WERI-Rb-1 (cell line): Measurements from ENCODE around the gene HFM1.
"Not testable (repeated sequence)": the region's sequence is repeated elsewhere in the genome, so short reads cannot be mapped to it uniquely, and the experiment has no call there.

Source experiments
- DNase-seq: peaks from one replicate; pipeline ENCODE4 v3.0.0-alpha.2; 2020
- H3K27ac ChIP-seq: fragments of 250-450 bp; sonication (Bioruptor Pico); 2 replicates; pipeline ENCODE4 v1.5.1; 2020; ENCODE audit warnings: mild to moderate bottlenecking, moderate library complexity
- H3K27me3 ChIP-seq: fragments of 250-450 bp; sonication (Bioruptor Pico); 2 replicates; pipeline ENCODE4 v1.5.1; 2021; ENCODE audit warnings: mild to moderate bottlenecking, low read depth, moderate library complexity; ENCODE audit not compliant: insufficient read depth, severe bottlenecking
- H3K36me3 ChIP-seq: fragments of 250-450 bp; sonication (Bioruptor Pico); 2 replicates; pipeline ENCODE4 v1.5.1; 2020; ENCODE audit warnings: mild to moderate bottlenecking, moderate library complexity
- H3K4me3 ChIP-seq: 2 replicates; pipeline ENCODE4 v1.5.1; 2011; ENCODE audit warnings: low read depth, mild to moderate bottlenecking, control low read depth, low read length
- H3K9me3 ChIP-seq: fragments of 250-450 bp; sonication (Bioruptor Pico); 2 replicates; pipeline ENCODE4 v1.5.1; 2021; ENCODE audit warnings: mild to moderate bottlenecking, moderate library complexity; ENCODE audit not compliant: severe bottlenecking
- TF ChIP-seq, protein P1 (sequence below): IDR thresholded peaks from 2 replicates; pipeline ENCODE4 v1.5.1; 2011; ENCODE audit warnings: low read depth, mild to moderate bottlenecking, control low read depth, inconsistent platforms, low read length

The HFM1 gene

DNA sequence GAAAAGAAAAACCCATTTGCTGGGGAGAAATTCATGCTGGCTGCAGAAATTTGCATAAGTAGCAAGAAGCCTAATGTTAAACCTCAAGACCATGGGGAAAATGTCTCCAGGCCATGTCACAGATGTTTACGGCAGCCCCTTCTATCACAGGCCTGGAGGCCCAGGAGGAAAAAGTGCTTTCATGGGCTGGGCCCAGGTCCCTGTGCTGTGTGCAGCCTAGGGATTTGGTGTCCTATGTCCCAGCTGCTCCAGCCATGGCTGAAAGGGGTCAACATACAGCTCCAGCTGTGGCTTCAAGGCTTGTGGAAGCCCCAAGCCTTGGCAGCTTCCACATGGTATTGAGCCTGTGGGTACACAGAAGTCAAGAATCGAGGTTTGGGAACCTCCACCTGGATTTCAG is 93.0 kb downstream of the HFM1 start:
- TF ChIP-seq, protein P1, sequence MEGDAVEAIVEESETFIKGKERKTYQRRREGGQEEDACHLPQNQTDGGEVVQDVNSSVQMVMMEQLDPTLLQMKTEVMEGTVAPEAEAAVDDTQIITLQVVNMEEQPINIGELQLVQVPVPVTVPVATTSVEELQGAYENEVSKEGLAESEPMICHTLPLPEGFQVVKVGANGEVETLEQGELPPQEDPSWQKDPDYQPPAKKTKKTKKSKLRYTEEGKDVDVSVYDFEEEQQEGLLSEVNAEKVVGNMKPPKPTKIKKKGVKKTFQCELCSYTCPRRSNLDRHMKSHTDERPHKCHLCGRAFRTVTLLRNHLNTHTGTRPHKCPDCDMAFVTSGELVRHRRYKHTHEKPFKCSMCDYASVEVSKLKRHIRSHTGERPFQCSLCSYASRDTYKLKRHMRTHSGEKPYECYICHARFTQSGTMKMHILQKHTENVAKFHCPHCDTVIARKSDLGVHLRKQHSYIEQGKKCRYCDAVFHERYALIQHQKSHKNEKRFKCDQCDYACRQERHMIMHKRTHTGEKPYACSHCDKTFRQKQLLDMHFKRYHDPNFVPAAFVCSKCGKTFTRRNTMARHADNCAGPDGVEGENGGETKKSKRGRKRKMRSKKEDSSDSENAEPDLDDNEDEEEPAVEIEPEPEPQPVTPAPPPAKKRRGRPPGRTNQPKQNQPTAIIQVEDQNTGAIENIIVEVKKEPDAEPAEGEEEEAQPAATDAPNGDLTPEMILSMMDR, result no peak
- no peak for DNase-seq
- no peaks in the 10 kb centered on the region for H3K9me3 ChIP-seq
- no peak overlapping the region for H3K27ac ChIP-seq
- H3K4me3 ChIP-seq, result no peak overlapping the region
- no peaks in the 10 kb centered on the region for H3K36me3 ChIP-seq
- H3K27me3 ChIP-seq, result no peaks in the 10 kb centered on the region

DNA sequence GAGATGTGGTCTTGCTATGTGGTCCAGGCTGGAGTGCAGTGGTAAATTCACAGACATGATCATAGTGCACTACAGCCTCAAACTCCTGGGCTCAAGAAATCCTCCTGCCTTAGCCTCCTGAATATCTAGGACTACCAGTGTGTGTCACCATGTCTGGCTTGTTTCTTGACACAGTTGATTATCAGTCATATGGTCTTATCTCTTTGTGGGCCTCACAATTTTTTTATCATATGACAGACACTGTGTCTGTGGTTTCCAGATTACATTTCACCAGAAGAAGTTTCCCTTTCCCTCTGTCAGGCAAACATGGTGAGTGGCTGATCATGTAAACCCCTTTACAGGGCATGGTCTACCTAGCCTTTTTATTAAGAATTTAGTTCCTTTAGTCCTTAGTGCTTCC is 96.1 kb downstream of the HFM1 start:
- TF ChIP-seq, protein P1, result no peak
- Histone ChIP-seq H3K27me3 (no peaks in the 10 kb centered on the region), H3K36me3 (no peaks in the 10 kb centered on the region), H3K9me3 (no peaks in the 10 kb centered on the region), H3K4me3 (no peak overlapping the region), H3K27ac (no peak overlapping the region)
- DNase-seq, result no peak

DNA sequence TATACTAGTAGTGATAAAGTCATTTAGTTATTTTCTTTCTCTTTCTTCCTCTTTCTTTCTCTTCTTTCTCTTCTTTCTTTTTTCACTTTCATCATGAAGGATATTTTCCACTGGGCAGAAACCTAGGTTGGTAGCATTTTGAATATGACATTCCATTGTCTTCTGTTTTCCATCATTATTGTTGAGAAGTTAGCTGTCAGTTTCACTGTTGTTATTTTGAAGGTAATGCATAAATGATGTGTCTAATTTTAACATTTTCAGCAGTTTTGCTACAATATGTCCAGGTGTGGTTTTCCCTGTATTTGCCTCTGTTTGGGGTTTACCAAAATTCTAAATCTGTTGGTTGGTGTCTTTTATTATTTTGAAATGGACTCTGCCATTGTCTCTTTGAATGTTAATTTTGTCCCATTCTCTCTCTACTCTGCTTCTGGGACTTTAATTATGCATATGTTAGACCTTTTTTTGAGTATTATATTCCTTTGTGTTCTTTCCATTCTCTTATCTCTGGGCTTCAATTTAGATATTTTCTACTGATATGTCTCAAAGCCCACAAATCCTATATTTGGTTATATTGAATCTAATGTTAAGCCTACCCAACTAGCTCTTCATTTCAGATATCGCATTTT is 96.7 kb downstream of the HFM1 start:
- DNase-seq, result no peak
- Histone ChIP-seq H3K36me3 (no peaks in the 10 kb centered on the region), H3K27ac (no peak overlapping the region), H3K9me3 (no peaks in the 10 kb centered on the region), H3K4me3 (no peak overlapping the region), H3K27me3 (no peaks in the 10 kb centered on the region)
- TF ChIP-seq, protein P1, result no peak

DNA sequence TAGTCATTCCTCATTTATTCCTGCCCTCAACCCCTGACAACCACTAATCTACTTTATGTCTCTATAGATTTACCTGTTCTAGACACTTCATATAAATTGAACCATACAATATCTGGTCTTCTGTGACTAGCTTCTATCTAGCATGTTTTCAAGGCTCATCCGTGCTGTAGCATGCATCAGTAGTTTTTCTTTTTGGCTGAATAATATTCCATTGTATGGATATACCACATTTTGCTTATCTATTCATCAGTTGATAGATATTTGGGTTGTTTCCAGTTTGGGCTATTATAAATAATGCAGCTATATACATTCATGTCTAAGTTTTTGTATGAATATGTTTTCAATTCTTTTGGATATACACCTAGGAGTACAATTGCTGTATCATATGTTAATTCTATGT is 101.5 kb downstream of the HFM1 start:
- TF ChIP-seq, protein P1, result no peak
- H3K9me3 ChIP-seq, result no peaks in the 10 kb centered on the region
- no peak overlapping the region for H3K4me3 ChIP-seq
- DNase-seq, result no peak
- no peaks in the 10 kb centered on the region for H3K36me3 ChIP-seq
- no peak overlapping the region for H3K27ac ChIP-seq
- H3K27me3 ChIP-seq, result no peaks in the 10 kb centered on the region

DNA sequence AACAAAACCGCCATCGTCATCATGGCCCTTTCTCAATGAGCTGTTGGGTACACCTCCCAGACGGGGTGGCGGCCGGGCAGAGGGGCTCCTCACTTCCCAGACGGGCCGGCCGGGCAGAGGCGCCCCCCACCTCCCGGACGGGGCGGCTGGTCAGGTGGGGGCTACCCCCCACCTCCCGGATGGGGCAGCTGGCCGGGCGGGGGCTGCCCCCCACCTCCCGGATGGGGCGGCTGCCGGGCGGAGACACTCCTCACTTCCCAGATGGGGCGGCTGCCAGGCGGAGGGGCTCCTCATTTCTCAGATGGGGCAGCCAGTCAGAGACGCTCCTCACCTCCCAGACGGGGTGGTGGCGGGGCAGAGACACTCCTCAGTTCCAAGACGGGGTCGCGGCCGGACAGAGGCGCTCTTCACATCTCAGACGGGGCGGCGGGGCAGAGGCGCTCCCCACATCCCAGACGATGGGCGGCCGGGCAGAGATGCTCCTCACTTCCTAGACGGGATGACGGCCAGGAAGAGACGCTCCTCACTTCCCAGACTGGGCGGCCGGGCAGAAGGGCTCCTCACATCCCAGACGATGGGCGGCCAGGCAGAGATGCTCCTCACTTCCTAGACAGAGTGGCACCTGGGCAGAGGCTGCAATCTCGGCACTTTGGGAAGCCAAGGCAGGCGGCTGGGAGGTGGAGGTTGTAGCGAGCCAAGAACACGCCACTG is 115.6 kb downstream of the HFM1 start:
- H3K4me3 ChIP-seq, H3K27me3 ChIP-seq, DNase-seq, H3K9me3 ChIP-seq, H3K36me3 ChIP-seq, H3K27ac ChIP-seq: not testable (repeated sequence)

DNA sequence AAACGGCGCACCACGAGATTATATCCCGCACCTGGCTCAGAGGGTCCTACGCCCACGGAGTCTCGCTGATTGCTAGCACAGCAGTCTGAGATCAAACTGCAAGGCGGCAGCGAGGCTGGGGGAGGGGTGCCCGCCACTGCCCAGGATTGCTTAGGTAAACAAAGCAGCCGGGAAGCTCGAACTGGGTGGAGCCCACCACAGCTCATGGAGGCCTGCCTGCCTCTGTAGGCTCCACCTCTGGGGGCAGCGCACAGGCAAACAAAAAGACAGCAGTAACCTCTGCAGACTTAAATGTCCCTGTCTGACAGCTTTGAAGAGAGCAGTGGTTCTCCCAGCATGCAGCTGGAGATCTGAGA is 117.7 kb downstream of the HFM1 start:
- H3K4me3 ChIP-seq, H3K27me3 ChIP-seq, H3K27ac ChIP-seq: not testable (repeated sequence)

DNA sequence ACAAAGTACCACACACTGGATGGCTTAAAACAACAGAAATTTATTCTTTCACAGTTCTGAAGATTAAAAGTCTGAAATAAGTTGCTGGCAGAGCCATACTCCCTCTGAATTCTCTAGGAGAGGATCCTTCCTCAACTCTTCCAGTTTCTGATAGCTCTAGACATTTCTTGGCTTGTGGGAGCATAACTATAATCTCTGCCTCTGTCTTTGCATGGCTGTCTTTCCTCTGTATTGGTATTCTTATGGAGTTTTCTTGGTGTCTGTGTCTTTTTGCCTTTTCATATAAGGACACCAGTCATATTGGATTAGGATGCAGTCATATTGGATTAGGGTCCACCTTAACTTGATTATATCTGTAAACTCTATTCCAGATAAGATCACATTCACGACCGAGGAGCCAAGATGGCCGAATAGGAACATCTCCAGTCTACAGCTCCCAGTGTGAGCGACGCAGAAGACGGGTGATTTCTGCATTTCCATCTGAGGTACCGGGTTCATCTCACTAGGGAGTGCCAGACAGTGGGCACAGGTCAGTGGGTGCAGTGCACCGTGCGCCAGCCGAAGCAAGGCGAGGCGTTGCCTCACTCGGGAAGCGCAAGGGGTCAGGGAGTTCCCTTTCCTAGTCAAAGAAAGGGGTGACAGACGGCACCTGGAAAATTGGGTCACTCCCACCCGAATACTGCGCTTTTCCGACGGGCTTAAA is 118.2 kb downstream of the HFM1 start:
- not testable (repeated sequence) for DNase-seq, H3K27ac ChIP-seq, H3K9me3 ChIP-seq

More for the DNA sequence above, 117.7 kb downstream of the HFM1 start:
- DNase-seq, H3K36me3 ChIP-seq, H3K9me3 ChIP-seq: not testable (repeated sequence)

More for the DNA sequence above, 118.2 kb downstream of the HFM1 start:
- not testable (repeated sequence) for H3K4me3 ChIP-seq, H3K27me3 ChIP-seq, H3K36me3 ChIP-seq
